ENCODE results near the gene GARNL3.

The GARNL3 gene

DNA sequence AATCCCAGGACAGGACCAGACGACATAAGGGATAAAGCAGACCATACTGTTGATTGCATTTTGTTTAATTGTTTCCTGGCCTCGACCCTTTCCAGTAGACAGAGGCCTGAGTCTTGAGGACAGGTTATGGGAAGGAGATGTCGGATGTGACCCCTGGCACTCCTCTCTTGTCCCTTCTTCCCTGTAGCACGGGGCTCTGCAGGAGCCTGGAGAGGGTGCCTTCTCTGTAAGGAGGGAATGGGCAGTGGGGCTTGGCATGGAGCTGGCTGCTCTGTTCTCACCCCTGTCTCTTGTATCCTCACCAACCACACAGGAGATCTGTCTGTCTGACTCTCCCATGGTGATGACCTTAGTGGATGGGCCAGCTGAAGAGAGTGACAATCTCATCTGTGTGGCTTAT, 92.3 kb downstream of the GARNL3 start:
- DNase-seq: no peak

DNA sequence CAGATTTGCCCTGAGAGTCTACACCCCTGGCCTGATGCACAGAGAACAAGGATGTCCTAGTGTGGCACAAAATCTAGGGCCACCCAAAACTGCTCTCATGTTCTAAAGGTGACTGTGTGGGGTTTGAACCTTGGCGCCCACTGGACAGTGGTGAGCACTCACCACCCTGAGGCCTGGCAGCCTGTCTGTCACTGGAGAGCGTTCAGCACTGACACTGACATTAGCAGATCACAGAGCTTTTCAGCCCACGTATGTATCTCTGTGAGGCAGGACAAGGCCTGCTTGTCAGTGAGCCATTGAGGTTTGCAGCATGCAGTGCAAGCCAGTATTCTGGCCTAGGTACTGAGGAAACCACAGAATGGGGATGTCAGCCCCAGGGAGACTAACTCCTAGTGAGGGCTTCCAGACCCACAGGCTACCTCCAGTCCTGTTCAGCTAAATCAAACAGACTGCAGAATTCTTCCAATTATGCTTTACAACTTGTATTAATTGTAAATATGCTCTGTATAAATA, 93.5 kb downstream of the GARNL3 start:
- DNase-seq: no peak

DNA sequence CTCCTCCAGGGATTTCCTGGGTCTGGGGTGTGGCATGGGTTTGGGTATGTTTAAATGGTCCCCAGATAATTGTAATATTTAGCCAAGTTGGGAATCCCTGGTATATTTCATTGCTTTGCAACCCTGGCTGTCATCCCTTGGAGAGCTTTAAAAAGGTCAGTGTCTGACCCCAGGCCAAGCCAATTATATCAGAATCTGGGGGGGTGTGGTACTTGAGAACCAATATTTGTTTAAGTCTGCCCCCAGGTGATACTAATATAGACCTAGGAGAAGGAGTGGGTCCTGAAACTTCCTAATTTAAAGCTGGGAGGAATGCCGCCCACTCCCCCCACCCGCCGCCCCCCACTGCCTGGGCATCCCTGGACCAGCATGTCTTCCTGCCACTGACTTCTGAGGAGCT, 94.2 kb downstream of the GARNL3 start:
- DNase-seq: no peak

DNA sequence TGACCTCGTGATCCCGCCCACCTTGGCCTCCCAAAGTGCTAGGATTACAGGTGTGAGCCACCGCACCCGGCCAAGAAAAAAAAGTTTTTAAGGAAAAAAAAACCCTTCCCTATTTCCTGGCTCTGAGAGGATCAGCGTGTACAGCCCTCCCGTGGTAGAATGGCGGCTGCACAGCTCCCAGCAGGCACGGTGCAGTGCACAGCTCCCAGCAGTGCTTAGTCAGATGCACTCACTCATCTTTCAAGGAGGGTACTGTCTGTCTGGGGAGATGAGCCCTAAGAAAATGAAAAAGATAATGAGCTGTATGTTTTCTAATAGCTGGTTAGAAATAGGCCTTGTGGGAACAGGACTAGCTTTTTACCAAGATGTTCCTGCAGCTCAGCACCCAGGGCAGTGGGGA, 95.7 kb downstream of the GARNL3 start:
- no peak for DNase-seq

DNA sequence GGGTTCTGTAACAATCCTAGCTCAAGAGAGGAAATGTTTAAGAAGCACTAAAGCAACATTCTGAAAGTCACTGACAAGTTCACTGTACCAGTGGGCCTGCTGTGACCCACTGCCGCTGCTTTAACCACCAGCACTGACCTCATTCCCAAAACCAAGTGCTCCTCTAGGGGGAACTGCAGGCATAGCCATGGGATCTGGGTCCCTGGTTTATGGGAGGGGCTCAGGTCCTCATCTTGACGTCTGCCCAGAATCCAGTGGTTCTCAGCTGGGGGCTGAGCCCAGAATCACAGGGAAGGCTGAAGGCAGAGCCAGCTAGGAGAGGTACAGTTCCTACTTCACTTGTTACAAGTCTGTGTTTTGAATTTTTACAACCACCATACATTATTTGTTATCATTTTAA, 96.3 kb downstream of the GARNL3 start:
- no peak for DNase-seq

DNA sequence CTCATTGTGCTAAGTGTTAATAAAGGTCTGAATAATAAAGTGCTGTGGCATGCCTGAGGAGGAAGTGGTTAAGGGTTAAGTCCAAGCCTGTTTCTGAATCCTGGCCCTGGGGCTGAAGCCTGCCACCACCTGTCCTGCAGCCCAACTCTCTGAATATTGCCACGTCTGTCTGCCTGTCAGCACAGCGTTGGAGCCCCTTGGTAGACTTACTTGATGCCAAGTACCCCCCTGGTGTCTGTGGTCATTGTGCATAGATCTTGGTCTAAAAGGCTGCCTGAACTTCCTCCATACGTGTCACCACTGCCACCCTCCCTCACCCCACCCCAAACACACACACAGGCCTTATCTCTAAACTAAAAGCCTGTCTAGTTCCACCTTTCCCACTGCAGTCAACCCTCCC, 97.0 kb downstream of the GARNL3 start:
- no peak for DNase-seq

DNA sequence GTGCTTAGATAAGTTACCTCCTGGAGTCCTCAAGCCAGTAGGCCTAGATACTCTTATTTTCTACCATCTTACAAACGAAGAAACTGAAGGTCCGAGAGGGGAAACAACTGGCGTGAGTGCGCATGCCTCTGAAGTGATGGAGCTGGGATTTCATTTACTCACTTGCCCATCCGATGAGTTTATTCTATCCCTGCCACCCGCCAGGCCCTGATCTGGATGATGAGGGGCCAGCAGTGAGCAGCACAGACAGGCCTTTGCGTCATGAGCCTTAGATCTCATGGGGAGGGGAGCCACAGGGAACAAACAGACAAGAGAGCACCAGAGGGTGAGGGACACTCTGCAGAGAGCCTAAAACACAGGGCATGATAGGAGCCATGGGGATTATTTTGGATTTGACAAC, 98.3 kb downstream of the GARNL3 start:
- DNase-seq: no peak

DNA sequence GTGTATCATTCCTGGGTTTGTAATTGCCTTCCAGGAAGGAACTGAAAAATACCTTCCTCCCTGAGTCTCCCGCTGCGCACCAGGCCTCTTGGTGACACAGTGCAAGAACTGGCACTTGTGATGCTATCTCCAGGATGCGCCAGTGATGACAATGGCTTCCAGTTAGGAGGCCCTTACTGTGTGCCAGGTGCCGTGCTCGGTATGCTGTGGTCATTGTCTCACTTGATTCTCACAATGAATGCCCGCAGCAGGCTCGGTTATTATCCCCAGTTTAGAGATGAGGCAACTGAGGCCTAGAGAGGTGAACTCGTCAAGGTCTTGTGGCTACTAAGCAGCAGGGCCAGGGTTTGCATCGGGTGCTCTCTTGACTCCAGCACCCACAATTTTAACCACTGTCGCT, 100.9 kb downstream of the GARNL3 start:
- DNase-seq: no peak

DNA sequence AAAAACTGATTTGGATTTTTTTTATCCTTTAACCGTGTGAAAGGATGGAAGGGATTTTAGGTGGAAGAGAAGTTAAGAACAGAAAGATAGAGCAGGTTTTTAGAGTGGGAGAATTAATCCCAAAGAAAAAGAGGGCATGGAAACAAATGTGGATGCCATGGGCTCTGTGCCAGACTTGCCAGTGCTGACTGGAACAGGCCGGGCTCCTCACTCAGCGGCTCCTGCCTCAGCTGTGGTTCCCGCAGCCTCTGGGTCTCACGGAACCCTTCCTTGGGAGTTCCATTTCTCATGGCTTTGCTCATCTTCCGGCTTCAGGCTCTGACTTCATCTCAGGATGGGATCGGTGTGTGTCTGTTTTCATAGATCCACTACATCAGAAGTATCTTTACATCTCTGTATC, 102.0 kb downstream of the GARNL3 start:
- no peak for DNase-seq

DNA sequence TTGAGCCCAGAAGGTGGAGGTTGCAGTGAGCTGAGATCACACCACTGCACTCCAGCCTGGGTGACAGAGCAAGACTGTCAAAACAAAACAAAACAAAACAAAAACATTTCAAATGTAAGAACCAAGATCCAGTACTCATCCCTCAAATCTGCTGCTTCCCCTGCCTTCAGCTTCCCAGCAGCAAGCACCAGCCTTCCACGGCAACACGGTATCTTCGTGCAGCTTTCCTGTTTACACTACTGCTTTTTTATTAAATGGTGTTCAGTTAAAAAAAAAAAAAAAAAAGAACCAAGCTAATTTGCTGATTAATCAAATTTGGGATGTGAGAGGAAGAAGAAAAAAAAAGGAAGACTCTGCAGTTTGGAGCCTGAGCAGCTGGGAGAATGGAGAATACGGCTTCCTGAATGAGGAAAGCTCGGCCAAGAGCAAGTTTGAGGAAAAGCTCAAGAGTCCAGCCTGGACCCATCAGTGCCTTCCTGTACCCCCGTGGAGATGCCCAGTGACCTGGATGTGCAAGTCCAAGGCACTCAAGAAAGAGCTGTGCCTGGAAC, 104.4 kb downstream of the GARNL3 start:
- DNase-seq: no peak

DNA sequence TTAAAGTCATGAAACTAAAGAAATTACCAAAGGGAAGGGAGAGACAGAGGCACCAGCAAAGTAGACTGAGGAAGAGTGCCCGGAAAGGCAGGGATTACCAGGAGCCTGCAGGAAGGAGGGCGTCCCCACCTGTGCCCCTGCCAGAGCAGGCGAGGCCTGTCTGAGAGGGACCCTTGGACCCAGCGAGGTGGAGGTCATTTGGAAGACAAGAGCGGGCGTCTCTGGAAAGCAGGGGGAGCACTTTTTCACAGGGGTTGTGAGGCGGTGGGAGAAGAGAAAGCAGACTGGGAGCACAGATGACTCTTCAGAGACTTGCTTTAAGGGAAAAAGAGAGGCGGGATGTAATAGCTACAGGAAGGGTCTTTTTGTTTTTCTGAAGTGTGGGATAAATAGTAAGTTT, 104.9 kb downstream of the GARNL3 start:
- no peak for DNase-seq

DNA sequence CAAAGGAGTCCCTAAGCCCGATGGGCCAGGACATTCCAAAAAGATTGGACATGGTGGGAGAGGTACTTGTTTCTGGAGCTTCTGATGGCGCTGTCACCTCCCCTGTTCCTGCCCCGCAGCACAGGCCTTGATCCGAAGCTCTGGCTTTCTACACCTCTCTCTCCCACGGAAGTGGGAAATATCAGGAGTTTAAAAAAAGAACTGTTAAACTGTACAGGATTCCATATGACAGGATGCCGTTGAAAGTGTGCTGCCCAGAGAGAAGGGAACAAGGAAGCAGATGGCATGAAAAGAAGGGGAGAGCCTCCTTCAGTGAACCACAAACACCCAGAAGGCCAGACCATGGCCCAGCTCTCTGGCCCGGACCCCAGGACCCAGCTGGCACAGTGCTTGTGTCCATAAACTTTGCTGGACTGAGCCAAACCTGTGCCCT, 105.6 kb downstream of the GARNL3 start:
- no peak for DNase-seq

DNA sequence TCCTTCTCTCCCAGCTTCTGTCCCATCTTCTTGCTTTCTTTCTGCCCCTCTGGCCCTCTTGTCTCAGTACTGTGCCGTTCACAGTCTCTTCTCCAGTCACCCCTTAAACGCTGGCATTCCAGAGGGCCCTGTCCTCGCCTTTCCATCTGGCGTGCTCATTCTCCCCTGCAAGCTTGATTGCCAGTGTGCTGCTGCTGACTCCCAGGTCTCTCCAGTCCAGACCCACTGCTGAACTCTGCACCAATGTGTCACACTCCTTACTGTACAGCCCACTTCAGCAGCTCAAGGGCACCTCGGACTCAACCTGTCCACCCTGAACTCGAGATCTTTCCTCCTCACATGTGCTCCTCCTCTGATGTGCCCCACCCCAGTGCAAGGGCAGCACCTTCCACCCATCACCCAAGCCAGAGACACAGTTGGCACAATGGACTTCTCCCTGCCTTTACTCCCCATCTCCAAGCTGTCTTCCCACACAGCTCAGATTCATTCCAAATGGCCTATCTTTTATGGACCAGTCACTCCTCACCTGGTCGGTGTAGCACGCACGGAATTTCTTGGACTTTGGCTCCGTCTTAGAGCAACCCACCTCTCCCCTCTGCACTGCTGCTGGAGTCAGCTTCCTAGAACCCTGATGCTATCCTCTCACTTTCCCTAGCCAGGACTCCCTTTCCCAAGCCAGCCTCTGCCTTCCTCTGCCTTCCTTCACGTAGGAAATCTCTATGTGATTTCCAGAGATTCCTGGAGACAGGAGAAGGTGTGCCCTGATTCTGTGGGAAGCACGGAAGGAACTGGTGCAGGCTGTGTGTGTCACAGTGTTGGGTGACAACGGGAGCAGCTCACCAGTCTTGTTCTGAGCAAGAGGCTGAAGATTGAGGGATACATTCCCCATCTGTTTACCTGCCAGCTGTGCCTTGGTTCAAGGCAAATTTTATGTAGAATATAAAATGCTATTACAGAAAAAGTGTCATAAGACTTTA, 106.4 kb downstream of the GARNL3 start:
- DNase-seq: no peak

DNA sequence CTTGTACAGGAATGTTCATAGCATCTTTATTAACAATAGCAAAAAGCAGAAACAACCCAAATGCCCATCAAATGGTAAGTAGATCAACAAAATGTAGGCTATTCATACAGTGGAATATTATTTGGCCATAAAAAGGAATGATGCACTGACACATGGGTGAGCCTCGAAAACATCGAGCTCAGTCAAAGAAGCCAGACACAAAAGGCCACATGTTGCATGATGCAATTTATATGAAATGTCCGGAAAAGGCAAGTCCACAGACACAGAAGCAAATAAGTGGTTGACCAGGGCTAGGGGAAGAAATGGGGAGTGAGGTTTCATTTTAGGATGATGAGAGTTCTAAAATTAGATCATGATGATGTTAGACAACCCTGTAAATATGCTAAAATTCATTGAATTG, 115.9 kb downstream of the GARNL3 start:
- DNase-seq: no peak

DNA sequence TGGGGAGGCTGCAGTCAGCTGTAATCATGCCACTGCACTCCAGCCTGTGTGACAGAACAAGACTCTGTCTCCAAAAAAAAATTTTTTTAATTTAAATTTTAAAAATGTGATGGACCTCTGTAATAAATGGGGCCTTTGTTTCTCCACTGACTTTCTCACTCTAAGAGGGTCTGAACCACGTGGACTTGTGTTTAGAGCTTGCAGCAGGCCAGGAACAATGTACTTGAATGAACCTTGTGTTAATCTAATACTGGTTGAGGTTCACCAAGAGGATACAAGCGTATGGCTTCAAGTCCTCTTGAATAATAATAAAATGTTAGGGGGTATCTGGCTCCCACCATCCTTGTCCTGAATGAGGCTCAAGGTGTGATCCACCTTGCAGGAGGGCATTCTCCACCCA, 118.0 kb downstream of the GARNL3 start:
- DNase-seq: no peak

DNA sequence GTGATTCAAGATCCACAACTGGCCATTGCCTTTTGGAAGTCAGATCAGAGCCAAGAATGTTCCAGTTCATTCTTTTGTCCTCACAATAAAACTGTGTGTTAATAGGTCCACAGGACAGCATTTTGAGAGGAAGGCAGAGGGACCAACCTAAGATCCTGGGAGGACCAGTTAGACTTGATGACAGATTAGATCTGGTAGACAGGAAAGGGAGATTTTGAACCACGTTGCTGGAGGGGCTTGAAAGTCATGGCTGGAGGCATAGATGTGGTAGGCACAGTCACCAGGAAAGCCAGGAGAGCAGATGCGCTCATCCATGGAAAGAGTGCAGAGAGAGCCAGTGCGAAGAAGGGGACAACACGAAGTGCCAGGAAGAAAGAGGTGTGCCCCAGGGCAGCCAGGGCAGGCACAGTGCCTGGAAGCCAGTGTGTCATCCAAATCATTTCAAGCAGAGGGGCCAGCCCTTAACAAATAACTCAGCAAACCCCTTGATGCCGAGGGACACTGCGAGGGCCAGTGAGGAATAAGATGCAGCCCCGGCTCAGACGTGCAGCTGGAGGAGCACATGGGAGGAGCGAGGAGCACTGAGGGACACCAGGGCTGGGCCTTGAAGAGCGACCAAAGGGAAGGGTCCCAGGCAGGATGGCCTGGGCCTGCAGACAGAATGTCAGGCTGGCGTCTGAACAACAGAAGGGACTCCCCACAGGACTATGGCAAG, 119.6 kb downstream of the GARNL3 start:
- DNase-seq: no peak

DNA sequence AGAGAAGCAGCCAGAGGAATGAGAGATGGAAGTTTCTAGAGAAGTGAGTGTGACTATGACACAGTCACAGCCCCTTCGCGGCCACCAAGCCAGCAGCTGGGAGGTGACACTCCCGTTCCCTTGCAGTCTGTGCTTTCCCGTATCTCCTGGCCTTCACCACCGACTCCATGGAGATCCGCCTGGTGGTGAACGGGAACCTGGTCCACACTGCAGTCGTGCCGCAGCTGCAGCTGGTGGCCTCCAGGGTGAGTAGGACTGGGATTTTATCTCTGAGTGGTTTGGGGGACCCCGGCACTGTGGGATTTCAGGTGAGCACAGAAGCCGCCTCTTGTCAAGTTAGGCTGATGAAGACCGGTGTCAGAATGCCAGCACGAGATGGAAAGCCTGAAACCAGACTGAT, 120.3 kb downstream of the GARNL3 start:
- DNase-seq: no peak

DNA sequence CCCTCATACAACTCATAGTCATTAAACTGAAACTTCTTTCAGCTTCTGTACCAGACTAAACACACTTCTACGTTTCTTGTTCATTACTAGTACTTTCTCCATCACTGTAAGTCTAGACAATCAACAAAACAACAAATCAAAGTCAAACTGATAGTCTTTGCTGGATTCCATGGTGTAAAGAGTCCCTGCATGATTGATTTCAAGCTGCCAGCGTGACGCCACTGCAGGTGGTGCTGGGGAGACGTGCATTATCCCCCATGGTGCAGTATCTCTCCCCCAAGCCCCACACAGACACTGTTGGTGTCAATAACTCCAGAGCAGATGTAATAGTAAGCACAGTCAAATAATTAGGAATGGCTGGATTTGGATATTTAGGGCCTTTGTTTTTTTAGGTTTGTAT, 121.7 kb downstream of the GARNL3 start:
- DNase-seq: no peak

DNA sequence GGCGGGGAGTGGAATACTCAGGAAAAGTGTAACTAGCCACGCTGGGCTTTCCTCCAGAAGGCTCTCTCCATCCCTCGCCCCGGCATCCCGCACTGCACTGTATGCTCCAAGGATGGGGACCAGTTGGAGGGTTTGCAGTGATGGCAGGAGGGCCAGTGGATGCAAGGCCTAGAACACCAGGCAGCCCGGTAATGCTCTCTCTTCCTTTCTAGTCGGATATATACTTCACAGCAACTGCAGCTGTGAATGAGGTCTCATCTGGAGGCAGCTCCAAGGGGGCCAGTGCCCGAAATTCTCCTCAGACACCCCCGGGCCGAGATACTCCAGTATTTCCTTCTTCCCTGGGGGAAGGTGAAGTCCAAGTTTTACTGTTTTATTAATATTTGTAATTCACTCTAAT, 122.4 kb downstream of the GARNL3 start:
- DNase-seq: no peak

DNA sequence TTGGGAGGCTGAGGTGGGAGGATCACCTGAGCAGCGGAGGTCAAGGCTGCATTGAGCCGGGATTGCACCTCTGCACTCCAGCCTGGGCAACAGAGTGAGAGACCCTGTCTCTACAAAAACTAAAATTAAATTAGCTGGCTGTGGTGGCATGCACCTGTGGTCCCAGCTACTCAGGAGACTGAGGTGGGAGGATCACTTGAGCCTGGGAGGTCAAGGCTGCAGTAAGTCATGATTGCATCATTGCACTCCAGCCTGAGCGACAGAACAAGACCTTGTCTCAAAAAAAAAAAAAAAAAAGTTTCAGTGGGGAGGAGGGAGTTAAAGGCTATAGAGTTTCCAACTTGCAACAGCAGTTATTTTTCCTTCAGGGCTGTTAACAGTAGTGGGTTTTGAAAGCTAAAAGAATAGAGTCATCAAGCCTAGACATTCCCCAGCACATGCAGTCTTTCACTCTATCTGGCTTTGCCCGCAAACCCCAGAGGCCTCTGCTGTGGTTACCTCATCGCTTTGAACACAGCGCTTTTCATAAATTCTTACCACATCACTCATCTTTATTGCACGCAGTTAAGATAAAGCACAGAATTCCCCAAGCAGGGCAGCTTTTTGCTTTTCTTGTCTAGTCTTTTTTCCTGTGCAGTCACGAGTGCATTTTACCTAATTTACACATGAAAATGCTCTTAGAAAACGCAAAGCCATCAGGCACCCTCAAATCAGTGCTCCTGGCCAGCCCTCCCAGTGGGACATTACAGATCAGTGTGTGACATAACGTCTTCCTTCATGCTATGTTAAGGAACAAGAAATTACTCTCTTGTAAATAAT, 123.7 kb downstream of the GARNL3 start:
- no peak for DNase-seq

DNA sequence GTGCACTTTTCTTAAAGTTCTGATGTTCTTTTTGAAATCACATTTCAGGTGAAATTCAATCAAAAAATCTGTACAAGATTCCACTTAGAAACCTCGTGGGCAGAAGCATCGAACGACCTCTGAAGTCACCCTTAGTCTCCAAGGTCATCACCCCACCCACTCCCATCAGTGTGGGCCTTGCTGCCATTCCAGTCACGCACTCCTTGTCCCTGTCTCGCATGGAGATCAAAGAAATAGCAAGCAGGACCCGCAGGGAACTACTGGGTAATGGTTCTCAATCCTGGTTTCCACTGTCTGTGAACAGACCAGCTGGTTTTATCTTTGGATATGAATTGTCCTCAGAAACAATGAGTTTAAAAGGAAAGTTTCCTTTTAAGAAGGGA, 124.3 kb downstream of the GARNL3 start:
- no peak for DNase-seq

DNA sequence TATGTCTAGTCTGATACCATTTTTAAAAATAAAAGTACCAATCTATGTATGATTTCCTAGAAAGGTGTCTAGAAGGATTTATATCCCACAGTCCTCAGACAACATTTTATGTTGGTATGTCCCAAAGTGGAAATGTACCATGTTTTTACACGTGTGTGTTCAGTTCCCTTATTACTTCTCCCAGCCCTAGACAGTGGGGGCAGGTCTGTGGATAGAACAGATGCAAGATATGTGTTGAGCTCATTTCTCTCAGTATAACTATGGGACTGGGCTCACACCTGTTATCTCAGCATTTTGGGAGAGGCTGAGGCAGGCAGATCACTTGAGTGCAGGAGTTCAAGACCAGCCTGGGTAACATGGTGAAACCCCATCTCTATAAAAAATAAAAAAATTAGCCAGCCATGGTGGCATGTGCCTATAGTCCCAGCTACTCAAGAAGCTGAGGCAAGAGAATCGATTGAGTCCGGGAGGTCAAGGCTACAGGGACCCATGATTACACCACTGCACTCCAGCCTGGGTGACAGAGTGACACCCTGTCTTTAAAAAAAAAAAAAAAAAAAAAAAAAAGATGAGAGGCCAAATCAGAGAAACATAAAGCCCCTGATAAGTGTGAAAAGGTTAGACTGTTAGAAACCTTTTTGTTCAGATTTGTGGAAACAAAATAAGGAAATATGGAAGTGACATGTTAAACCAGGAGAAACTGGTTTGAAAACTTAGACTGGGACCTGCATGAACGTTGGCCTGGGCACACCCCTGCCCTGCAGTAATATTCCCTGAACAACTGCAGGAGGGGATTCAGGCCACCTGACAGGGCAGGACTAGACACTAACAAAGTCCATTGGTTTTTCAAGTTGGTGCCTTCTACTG, 125.0 kb downstream of the GARNL3 start:
- DNase-seq: no peak

All from NCI-H2107 (cell line).